IgD-negative memory B cell (primary cell): ENCODE results near the gene PCDHGB3. TPM values are rescaled to one million over a fixed set of nuclear protein-coding genes. Genes with fewer than 3 reads are reported as not detected.
"Not testable (repeated sequence)": the region's sequence is repeated elsewhere in the genome, so short reads cannot be mapped to it uniquely, and the experiment has no call there.

ENCODE experiments used
- H3K27ac Mint-ChIP-seq, 3 donors: one replicate each; pipeline ENCODE4 v1.8.0; 2020 to 2022; ENCODE audit warnings: mild to moderate bottlenecking in 3 of 3, mixed read lengths in 3 of 3, moderate library complexity in 1 of 3
- H3K27me3 Mint-ChIP-seq: one replicate; pipeline ENCODE4 v1.8.0; 2021; ENCODE audit warnings: mixed read lengths
- H3K36me3 Mint-ChIP-seq: one replicate; pipeline ENCODE4 v1.8.0; 2020; ENCODE audit warnings: mild to moderate bottlenecking, mixed read lengths
- H3K4me1 Mint-ChIP-seq, 3 donors: one replicate each; pipeline ENCODE4 v1.8.0; 2020 to 2022; ENCODE audit warnings: mixed read lengths in 3 of 3, mild to moderate bottlenecking in 1 of 3
- H3K4me3 Mint-ChIP-seq, 4 donors: one replicate each; pipeline ENCODE4 v1.8.0; 2020 to 2022; ENCODE audit warnings: mild to moderate bottlenecking in 4 of 4, mixed read lengths in 4 of 4, moderate library complexity in 3 of 4
- H3K9me3 Mint-ChIP-seq, 3 donors: one replicate each; pipeline ENCODE4 v1.8.0; 2020 to 2021; ENCODE audit warnings: mixed read lengths in 3 of 3, mild to moderate bottlenecking in 1 of 3
- polyA plus RNA-seq: library from polyadenylated mRNA; unstranded; fragments of 300-500 nt; fragmentation: Illumina TruSeq; gene quantifications from one replicate; pipeline ENCODE4 v1.2.3, GENCODE V29; 2021

PCDHGB3 gene
- polyA plus RNA-seq: not detected

GRCh38 chr5:141369994-141370848 is at the start of gene PCDHGB3:
TSS of gene PCDHGB3 (plus strand) at chr5:141370242. CDS start at chr5:141370395, 153 bp downstream.
- peaks cover 8 to 14% (median 13%) of the 10 kb centered on the region in 3 donors for H3K9me3 Mint-ChIP-seq
- H3K4me3 Mint-ChIP-seq: peak within 1 kb of the TSS; percentile 88 to 97 (median 92)
- H3K27ac Mint-ChIP-seq: peak within 1 kb of the TSS; percentile 67 to 74 (median 72)
- H3K4me1 Mint-ChIP-seq: peaks cover 2 to 5% (median 4%) of the 10 kb centered on the region in 3 donors
- peaks cover 35% of the 10 kb centered on the region for H3K27me3 Mint-ChIP-seq
- peaks cover 4% of the 10 kb centered on the region for H3K36me3 Mint-ChIP-seq

- H3K4me1 Mint-ChIP-seq: peaks cover 15 to 27% (median 26%) of the 10 kb centered on the region in 3 donors
- H3K27me3 Mint-ChIP-seq: peaks cover 4% of the 10 kb centered on the region
- H3K9me3 Mint-ChIP-seq: peaks cover 2 to 39% (median 22%) of the 10 kb centered on the region in 3 donors
- H3K4me3 Mint-ChIP-seq: peak overlapping the region in 1 of 4 donors; percentile 89
- H3K36me3 Mint-ChIP-seq: peaks cover 19% of the 10 kb centered on the region
- peak overlapping the region in 2 of 3 donors; percentile 31 to 91 for H3K27ac Mint-ChIP-seq
Measured at GRCh38 chr5:141322261-141322660, 47.8 kb upstream of the PCDHGB3 start.

GRCh38 chr5:141326088-141326854 is 43.8 kb upstream of the PCDHGB3 start:
- Mint-ChIP-seq H3K27me3 (peaks cover 36% of the 10 kb centered on the region), H3K36me3 (peaks cover 2% of the 10 kb centered on the region), H3K4me1 (peaks cover 3 to 8% (median 4%) of the 10 kb centered on the region in 3 donors), H3K4me3 (peak overlapping the region; percentile 90 to 97 (median 93)), H3K9me3 (peaks cover 0 to 27% (median 5%) of the 10 kb centered on the region in 3 donors), H3K27ac (peak overlapping the region; percentile 35 to 68 (median 63))

GRCh38 chr5:141328231-141328630 is 41.8 kb upstream of the PCDHGB3 start:
- no peak overlapping the region for H3K27ac Mint-ChIP-seq
- H3K4me1 Mint-ChIP-seq: peaks cover 3 to 8% (median 4%) of the 10 kb centered on the region in 3 donors
- H3K36me3 Mint-ChIP-seq: no peaks in the 10 kb centered on the region
- peaks cover 3 to 24% (median 6%) of the 10 kb centered on the region in 3 donors for H3K9me3 Mint-ChIP-seq
- H3K27me3 Mint-ChIP-seq: peaks cover 45% of the 10 kb centered on the region
- H3K4me3 Mint-ChIP-seq: no peak overlapping the region

GRCh38 chr5:141330299-141331080 is 39.6 kb upstream of the PCDHGB3 start, which contains the start of gene PCDHGA1:
TSS of gene PCDHGA1 (plus strand) at chr5:141330514.
- H3K27ac Mint-ChIP-seq: peak within 1 kb of the TSS in 1 of 3 donors; percentile 73
- peaks cover 3 to 10% (median 9%) of the 10 kb centered on the region in 3 donors for H3K4me1 Mint-ChIP-seq
- peak within 1 kb of the TSS in 3 of 4 donors; percentile 32 to 79 (median 51) for H3K4me3 Mint-ChIP-seq
- peaks cover 55% of the 10 kb centered on the region for H3K27me3 Mint-ChIP-seq
- H3K36me3 Mint-ChIP-seq: no peaks in the 10 kb centered on the region
- H3K9me3 Mint-ChIP-seq: peaks cover 9 to 34% (median 9%) of the 10 kb centered on the region in 3 donors

- not testable (repeated sequence) for H3K4me3 Mint-ChIP-seq, H3K4me1 Mint-ChIP-seq, H3K27ac Mint-ChIP-seq, H3K36me3 Mint-ChIP-seq
- H3K27me3 Mint-ChIP-seq: peaks cover 58% of the 10 kb centered on the region
- peaks cover 12 to 40% (median 27%) of the 10 kb centered on the region in 3 donors for H3K9me3 Mint-ChIP-seq
Measured at GRCh38 chr5:141332571-141332970, 37.5 kb upstream of the PCDHGB3 start.

GRCh38 chr5:141338538-141339306 is 31.3 kb upstream of the PCDHGB3 start, which contains the start of gene PCDHGA2:
TSS of gene PCDHGA2 (plus strand) at chr5:141338760.
- H3K36me3 Mint-ChIP-seq: peaks cover 6% of the 10 kb centered on the region
- H3K4me3 Mint-ChIP-seq: peak within 1 kb of the TSS in 2 of 4 donors; percentile 12 to 41
- peak within 1 kb of the TSS in 2 of 3 donors; percentile 64 to 74 for H3K27ac Mint-ChIP-seq
- peaks cover 0 to 9% (median 2%) of the 10 kb centered on the region in 3 donors for H3K4me1 Mint-ChIP-seq
- H3K9me3 Mint-ChIP-seq: peaks cover 14 to 51% (median 51%) of the 10 kb centered on the region in 3 donors
- peaks cover 30% of the 10 kb centered on the region for H3K27me3 Mint-ChIP-seq

- peaks cover 23% of the 10 kb centered on the region for H3K27me3 Mint-ChIP-seq
- peaks cover 13 to 44% (median 42%) of the 10 kb centered on the region in 3 donors for H3K9me3 Mint-ChIP-seq
- not testable (repeated sequence) for H3K27ac Mint-ChIP-seq, H3K4me3 Mint-ChIP-seq, H3K36me3 Mint-ChIP-seq, H3K4me1 Mint-ChIP-seq
Measured at GRCh38 chr5:141340781-141341354, 29.2 kb upstream of the PCDHGB3 start.

- Mint-ChIP-seq H3K4me3 (no peak overlapping the region), H3K9me3 (peaks cover 12 to 33% (median 32%) of the 10 kb centered on the region in 3 donors), H3K36me3 (peaks cover 6% of the 10 kb centered on the region)
Measured at GRCh38 chr5:141342773-141343172, 27.3 kb upstream of the PCDHGB3 start.

GRCh38 chr5:141343242-141343952 is 26.6 kb upstream of the PCDHGB3 start, which contains the start of gene PCDHGA3:
TSS of gene PCDHGA3 (plus strand) at chr5:141343829. CDS start at chr5:141344034, 205 bp downstream.
- peaks cover 0 to 2% (median 0%) of the 10 kb centered on the region in 3 donors for H3K4me1 Mint-ChIP-seq

More at GRCh38 chr5:141342773-141343172, 27.3 kb upstream of the PCDHGB3 start:
- peaks cover 14% of the 10 kb centered on the region for H3K27me3 Mint-ChIP-seq
- no peak overlapping the region for H3K27ac Mint-ChIP-seq
- H3K4me1 Mint-ChIP-seq: peaks cover 0 to 4% (median 0%) of the 10 kb centered on the region in 3 donors

GRCh38 chr5:141343953-141344463 is 26.0 kb upstream of the PCDHGB3 start:
- Mint-ChIP-seq H3K27me3 (peaks cover 17% of the 10 kb centered on the region), H3K36me3 (peaks cover 3% of the 10 kb centered on the region), H3K9me3 (peaks cover 12 to 24% (median 23%) of the 10 kb centered on the region in 3 donors), H3K4me1 (peaks cover 0 to 2% (median 0%) of the 10 kb centered on the region in 3 donors), H3K27ac (no peak overlapping the region), H3K4me3 (peak overlapping the region in 3 of 4 donors; percentile 5 to 88 (median 75))

More at GRCh38 chr5:141343242-141343952, 26.6 kb upstream of the PCDHGB3 start, which contains the start of gene PCDHGA3:
- peak within 1 kb of the TSS in 3 of 4 donors; percentile 5 to 88 (median 75) for H3K4me3 Mint-ChIP-seq
- peaks cover 3% of the 10 kb centered on the region for H3K36me3 Mint-ChIP-seq
- H3K27me3 Mint-ChIP-seq: peaks cover 14% of the 10 kb centered on the region
- peaks cover 12 to 28% (median 27%) of the 10 kb centered on the region in 3 donors for H3K9me3 Mint-ChIP-seq
- no peak within 1 kb of the TSS for H3K27ac Mint-ChIP-seq

- Mint-ChIP-seq H3K27me3 (peaks cover 23% of the 10 kb centered on the region), H3K9me3 (peaks cover 10 to 25% (median 22%) of the 10 kb centered on the region in 3 donors), H3K27ac (no peak overlapping the region), H3K4me3 (peak overlapping the region in 1 of 4 donors; percentile 70), H3K4me1 (peaks cover 0 to 3% (median 2%) of the 10 kb centered on the region in 3 donors), H3K36me3 (peaks cover 3% of the 10 kb centered on the region)
Measured at GRCh38 chr5:141345327-141345726, 24.7 kb upstream of the PCDHGB3 start.
